Germinal center (tissue), 1 donor: Measurements from ENCODE around the gene TEPSIN.
A peak's percentile ranks its signal among the peaks of the same experiment; 100 is the strongest.
"Not testable (repeated sequence)": the region's sequence is repeated elsewhere in the genome, so short reads cannot be mapped to it uniquely, and the experiment has no call there.

Source experiments
- DNase-seq: peaks from one replicate; pipeline ENCODE4 v3.0.0; 2012; ENCODE audit warnings: mixed read lengths, low spot score

The TEPSIN gene

DNA sequence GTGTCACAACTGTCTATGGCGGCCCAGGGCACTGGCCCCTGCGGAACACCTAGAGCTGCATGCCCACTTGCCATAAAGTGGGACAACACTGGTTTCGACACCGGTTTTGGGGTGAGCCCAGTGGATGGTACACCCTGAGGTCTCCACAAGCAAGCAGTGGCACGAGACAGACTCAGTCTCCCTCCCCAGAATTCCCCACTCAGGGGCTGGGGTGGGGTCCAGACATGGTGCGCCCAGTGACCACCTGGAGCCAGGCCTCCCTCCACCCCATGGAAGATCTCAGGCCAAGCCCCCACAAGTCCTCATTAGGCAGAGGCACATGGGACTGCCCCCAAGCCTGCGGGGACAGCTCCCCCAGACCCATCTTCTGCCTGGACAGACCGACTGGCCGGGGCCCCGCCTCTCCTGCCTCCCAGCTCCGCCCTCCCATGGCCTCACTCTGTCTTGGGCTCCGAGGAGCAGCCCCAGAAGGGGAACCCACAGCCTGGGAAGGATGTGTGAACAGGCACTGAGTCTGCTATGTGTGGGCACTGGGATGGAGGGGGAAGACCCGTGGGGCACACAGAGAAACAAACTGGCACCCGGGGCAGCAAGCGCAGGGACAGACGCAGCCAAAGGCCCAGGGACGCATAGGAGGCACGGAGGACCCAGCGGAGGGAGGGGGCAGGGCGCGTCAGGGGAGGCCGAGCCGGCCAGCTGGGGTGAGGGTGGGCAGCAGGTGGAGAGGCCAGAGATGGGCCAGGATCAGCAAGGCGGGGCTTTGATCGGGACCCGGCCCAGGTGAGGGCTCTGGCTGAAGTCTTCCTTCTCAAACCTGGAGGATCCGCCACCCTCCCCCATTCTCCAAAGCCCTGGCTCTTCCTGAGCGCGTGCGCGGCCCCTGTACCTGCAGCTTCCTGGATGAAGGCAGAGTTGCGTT is 2.8 kb downstream of the TEPSIN start:
- no peak for DNase-seq

GRCh38 chr17:81234940-81235821 is 3.7 kb downstream of the TEPSIN start:
- no peak for DNase-seq

GRCh38 chr17:81234506-81234855 is 4.4 kb downstream of the TEPSIN start:
- no peak for DNase-seq

DNA sequence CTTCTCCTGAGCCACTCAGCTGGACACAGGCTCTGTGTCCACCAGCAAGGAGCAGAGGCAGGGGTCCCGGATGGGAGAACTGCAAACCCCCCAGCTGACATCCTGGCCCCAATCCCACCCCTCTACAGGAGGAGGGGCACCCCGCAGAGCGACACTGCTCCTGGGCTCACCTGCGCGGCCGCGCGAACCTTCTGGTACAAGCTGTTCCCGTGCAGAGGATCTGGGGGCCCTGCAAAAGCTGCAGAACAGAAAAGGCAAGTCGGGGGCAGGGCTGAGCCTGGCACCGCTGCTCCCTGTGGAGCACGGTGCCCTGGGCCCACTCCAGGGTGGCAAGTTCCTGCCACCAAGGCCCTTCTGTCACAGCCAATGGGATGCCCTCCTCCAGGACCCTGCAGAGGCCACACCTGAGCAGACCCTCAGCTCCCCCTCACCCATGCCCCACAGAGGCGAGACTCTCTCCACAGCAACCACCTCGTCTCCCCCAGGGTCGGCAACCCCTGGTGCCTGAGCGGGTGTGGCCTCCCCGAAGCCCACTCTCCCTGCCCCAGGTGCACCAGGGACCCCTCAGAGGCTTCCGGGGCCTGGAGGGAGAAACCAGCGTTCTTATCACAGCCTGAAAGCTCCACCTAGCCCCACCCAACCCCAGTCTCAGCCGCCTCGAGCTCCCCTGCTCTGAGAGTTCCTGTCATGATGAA is 4.9 kb downstream of the TEPSIN start:
- DNase-seq: no peak

GRCh38 chr17:81233316-81233715 is 5.5 kb downstream of the TEPSIN start:
- no peak for DNase-seq

DNA sequence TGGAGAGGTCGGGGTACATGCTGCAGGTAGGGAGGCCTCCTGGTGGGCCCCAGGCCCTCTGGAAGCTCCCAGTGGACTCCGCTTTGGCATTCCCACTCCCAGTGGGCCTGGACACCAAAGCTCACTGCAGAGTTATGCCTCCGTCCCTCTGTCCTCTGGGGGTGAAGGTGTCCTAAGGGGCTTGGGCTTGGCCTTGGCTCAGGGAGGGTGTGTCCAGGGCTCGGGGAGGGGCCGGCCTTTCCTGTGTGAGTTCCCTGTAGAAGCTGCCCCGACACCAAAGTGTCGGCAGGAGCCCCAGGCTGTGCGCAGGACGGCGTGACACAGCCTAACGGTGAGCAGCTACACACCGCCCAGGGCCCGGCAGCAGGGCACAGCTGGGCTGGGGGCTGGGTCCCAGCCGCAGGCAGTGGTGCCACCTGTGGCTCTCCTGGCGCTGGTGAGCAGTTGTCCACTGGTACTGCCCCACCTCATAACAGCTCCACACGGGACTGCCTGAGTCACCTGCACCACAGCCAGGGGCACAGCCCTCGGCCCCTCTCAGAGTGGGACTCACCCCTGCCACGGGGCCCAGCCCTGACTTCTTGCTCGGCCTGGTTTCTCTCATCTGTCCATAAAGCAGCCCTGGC is 6.1 kb downstream of the TEPSIN start:
- no peak for DNase-seq

- DNase-seq: no peak
Measured at GRCh38 chr17:81231766-81232581, 6.9 kb downstream of the TEPSIN start.

GRCh38 chr17:81231121-81231645 is 7.7 kb downstream of the TEPSIN start:
- no peak for DNase-seq

DNA sequence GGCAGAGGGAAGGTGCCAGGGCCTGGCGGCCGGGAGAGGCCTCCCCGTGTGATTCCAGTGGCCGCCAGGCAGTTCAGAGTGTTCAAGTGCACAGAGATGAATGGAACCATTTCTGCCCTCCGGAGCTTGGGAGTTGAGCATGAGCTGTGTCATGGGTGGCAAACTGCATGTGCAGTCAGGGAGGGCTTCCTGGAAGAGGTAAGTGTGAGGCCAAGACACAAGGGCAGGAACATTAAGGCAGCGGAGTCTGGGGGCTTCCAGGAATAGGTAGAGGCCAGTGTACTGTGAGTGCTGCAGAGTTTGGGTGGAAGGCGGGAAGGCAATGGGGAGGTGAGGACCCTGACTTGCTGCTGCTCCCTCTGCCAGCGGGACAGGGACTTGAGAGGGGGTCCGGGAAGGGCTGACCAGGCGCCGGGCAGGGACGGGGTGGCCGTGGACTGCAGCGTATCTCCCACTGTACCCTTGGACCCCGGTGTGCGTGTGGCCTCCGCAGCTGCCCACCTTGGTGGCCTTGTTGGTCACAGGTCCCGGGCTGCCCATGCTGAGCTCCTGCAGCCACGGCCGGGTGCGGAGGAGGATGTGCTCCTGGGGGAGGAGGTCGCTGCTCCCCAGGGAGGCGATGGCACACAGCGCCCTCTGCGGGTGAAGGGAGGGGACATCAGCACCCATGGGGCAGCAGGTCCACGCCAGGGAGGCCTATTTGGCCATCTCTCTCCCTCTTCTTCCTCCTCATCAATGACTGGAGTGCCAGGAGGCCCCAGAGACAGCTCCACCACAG is 8.6 kb downstream of the TEPSIN start:
- no peak for DNase-seq

- DNase-seq: no peak
Measured at GRCh38 chr17:81229666-81229920, 9.3 kb downstream of the TEPSIN start.

GRCh38 chr17:81228834-81229665 is 9.8 kb downstream of the TEPSIN start:
- no peak for DNase-seq

DNA sequence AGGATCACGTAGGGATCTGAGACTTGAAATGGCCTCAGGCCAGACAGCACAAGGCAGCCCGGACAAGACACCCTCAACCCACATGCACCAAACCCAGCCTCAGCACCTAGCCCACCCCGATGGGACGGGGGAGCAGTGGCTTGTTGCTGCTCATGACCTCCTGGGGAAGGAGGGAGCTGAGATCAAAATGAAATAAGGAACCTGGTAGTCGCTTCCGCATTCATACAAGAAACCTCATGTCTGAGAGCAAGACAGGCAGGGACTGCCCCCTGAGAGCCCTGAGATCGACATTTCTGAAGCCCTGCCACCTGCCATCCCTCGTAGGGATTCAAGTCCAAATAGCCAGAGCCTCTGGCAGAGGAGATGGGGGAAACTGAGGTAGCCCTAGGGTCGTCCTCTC is 10.4 kb downstream of the TEPSIN start:
- peak; percentile 62 for DNase-seq

DNA sequence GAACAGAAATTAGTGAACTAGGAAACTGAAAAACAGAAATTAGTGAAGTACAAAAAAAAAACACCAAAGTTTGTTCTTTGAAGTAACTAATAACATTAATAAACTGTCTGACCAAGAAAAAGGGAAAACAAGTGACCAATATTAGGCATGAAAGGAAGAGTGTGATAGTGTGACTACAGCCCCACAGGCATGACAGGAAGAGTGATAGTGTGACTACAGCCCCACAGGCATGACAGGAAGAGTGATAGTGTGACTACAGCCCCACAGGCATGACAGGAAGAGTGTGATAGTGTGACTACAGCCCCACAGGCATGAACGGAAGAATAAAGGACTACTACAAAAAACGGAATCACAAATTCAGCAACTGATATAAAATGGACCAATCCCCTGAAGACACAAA is 11.2 kb downstream of the TEPSIN start:
- DNase-seq: not testable (repeated sequence)

GRCh38 chr17:81223762-81224130 is 15.1 kb downstream of the TEPSIN start:
- no peak for DNase-seq

DNA sequence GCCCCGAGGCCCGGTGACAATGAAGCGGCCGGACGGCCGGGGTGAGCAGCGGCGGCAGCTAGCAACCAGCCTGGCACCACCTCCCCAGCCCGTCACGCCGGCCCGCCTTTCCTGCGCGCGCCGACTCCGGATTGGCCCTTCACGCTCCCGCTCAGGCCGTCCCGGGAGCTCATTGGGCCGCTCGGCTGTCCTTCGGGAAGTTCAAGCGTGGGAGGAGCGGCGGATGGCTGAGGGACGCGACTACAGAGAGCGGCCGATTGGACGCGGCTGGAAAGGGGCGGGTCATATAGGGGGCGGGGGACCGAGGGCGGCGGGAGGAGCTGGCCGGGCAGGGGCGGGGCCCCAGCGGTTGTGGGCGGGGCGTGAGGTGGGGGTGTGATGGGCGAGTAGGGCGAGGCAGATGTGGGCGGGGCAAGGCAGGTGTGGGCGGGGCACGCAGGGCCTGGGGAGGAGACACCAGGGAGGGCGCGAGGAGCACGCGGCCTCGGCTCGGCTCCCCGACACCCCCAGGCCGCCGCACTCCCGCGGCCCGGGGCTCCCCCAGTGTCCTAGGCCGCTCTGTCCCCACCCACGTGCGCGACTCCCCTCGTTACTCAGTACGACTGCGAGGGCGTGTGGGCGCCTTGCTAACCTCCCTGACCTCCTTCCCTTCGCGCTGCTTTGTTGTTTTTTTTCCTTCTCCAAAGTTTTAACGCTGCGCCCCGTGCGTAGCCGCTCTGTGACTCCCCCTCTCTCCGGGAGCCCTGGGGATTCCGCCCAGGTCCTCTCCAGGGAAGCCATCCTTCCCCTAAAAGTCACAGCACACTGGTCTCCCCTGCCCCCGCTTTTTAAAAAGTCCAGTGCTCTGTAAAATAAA is 15.7 kb downstream of the TEPSIN start, which contains the start of gene CEP131:
Gene CEP131, minus strand, starts transcription at position 60 of the 856 bp plus-strand sequence. CDS start 2,909 bp downstream, outside the sequence.
- DNase-seq: peak; percentile 99

DNA sequence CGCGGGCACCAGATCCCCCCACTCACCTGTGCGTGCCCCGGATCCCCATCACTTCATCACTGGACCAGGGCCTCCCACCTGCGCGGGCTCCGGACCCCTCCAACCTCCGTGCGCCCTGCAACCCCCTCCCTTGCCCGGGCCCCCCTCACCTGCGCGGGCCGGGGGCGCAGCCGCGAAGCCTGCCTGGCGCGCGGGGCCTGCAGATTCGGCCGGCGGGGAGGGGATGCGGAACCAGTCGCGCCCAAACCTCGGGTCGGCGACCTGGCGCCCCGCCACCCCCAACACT is 16.3 kb downstream of the TEPSIN start:
- DNase-seq: peak; percentile 26

DNA sequence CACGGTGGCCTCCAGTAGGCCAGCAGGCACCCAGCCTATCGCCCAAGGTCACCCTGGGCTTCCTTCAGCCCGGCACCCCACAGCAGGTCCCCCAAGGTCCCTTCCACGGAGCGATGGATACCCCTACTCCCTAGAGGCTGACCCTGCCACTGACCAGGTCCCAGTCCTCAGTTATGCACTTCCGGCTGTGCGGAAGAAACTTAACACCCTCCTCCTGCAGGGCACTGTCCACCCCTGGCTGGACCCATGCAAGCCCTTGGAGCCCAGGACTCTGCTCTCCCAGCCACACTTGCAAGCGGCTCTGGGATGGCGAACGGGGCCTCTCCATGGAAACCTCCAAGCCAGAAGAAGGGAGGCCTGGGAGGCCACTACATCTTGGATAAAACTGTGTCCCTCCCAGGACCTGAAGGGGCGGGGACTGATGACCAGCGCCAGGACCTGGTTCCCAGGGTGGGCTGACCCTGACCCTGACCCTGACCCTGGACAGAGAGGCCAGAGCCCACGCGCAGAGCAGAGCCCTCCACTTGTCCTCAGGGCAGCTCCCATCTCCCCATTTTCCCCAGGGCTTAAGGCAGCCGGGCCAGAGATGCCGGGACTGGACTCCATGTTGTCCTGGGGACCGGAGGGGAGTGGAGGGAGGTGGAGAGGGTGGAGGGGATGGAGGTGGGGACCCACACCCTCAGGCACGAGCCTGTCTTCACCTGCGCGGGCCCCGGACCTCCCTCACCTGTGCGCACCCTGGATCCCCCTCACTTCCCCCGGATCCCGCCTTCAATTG is 16.8 kb downstream of the TEPSIN start:
- no peak for DNase-seq

GRCh38 chr17:81221371-81221841 is 17.4 kb downstream of the TEPSIN start:
- DNase-seq: no peak
